GM18517 (cell line): ENCODE results near the gene ADRA2C.

Source experiments
- ATAC-seq: cut with Tn5 transposase; IDR thresholded peaks from one replicate; pipeline ENCODE4 v1.9.1; 2021; ENCODE audit warnings: mild to moderate bottlenecking, moderate library complexity; ENCODE audit not compliant: unreplicated experiment

The ADRA2C gene

GRCh38 chr4:3775005-3775404 lies 8.8 kb downstream of the ADRA2C start:
- ATAC-seq = no peak

GRCh38 chr4:3775576-3775975 lies 9.4 kb downstream of the ADRA2C start:
- no peak for ATAC-seq

- ATAC-seq = no peak
Measured at GRCh38 chr4:3776166-3777032, 10.2 kb downstream of the ADRA2C start.

- ATAC-seq = no peak
Measured at GRCh38 chr4:3777033-3777390, 10.8 kb downstream of the ADRA2C start.

GRCh38 chr4:3777669-3778068 lies 11.5 kb downstream of the ADRA2C start:
- ATAC-seq = no peak

- no peak for ATAC-seq
Measured at GRCh38 chr4:3779509-3779908, 13.3 kb downstream of the ADRA2C start.

GRCh38 chr4:3780347-3781171 lies 14.4 kb downstream of the ADRA2C start:
- ATAC-seq = no peak

GRCh38 chr4:3781193-3781886 lies 15.2 kb downstream of the ADRA2C start:
- ATAC-seq = no peak

GRCh38 chr4:3781997-3782930 lies 16.1 kb downstream of the ADRA2C start:
- no peak for ATAC-seq

- no peak for ATAC-seq
Measured at GRCh38 chr4:3783693-3784306, 17.6 kb downstream of the ADRA2C start.

- no peak for ATAC-seq
Measured at GRCh38 chr4:3784454-3785291, 18.5 kb downstream of the ADRA2C start.

GRCh38 chr4:3785292-3785565 lies 19.0 kb downstream of the ADRA2C start:
- ATAC-seq = no peak

GRCh38 chr4:3786196-3786869 lies 20.1 kb downstream of the ADRA2C start:
- no peak for ATAC-seq

- no peak for ATAC-seq
Measured at GRCh38 chr4:3787489-3788365, 21.5 kb downstream of the ADRA2C start.

GRCh38 chr4:3788366-3788660 lies 22.1 kb downstream of the ADRA2C start:
- no peak for ATAC-seq

GRCh38 chr4:3789587-3789986 lies 23.4 kb downstream of the ADRA2C start:
- ATAC-seq = no peak

GRCh38 chr4:3790006-3790561 lies 23.9 kb downstream of the ADRA2C start:
- no peak for ATAC-seq

- ATAC-seq = no peak
Measured at GRCh38 chr4:3791256-3791655, 25.1 kb downstream of the ADRA2C start.
